ENCODE data around the gene KIF17. TPM values are rescaled to one million over a fixed set of nuclear protein-coding genes. Genes with fewer than 3 reads are reported as not detected.

The KIF17 gene
- 0.06 and 0.47 TPM in 2 replicates for total RNA-seq (2014; rRNA removed; shearing (Covaris generic))
- polyA plus RNA-seq (2015; cell fraction: cytosol; rRNA removed) = 0.17 and 0.75 TPM in 2 replicates
- polyA plus RNA-seq (2015; cell fraction: nucleus; rRNA removed) = 0.06 and 0.32 TPM in 2 replicates

DNA sequence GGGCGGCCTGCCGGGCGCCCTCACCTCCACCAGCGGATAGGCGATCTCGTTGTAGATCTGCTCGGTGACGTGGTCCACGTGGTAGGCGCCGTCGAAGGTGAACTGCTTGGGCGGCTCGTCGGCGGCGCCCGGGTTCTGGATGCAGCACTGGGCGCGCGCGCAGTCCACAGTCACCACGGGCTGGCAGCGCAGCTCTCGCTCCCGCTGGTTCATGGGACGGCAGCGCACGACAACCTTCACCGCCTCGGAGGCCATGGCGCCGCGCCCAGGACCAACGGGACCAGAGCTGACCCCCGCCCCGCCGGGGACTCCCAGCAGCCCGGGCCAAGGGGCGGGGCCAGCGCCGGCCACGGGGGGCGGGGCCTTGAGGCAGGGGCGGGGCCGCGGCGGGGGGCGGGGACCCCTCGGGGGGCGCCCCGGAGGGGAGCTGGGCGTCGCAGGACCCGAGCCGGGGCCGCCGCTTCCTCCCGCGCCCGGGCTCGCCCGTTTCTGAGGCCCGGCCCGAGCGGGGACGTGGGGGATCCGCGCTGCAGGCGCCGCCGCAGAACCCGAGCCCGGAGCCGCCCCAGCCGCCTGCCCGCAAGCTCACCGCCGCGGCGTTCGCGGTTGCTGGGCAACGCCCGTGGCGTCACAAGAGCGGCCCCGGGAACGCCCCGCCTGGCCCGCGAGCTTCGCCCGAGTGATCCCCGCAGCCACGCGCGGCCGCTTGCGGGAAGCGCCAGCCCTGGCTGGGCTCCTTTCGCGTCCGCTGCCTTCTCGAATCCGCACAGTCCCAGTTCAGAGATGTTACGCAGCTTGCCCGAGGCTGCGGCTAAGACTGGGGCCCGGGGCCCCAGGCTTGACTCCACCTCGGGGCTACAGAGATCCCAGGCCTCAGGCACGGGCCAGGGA is at the start of gene KIF17:
TSS of gene KIF17 (minus strand) at position 556 of the 891 bp plus-strand sequence. CDS start at position 255, 301 bp downstream.
- no peak for DNase-seq (ENCODE audit: low read depth)

DNA sequence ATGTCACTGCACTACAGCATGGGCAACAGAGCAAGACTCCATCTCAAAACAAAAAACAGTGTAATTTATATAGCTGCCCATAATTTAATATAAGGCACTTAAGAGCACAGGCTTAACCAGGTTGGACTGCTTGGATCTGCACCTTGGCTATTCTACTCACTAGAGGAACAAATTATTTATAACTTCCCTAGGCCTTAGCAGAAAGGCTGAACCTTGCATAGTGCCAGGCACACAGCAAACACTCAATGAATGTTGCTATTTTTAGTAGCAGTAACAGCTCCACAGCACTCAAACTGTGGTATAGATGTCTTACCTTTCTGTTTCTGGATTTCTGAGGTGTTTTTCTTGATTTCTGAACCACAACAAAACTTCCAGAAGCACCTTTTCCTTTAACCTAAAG is 49.5 kb upstream of the KIF17 start:
- no peak for DNase-seq (ENCODE audit: low read depth)

DNA sequence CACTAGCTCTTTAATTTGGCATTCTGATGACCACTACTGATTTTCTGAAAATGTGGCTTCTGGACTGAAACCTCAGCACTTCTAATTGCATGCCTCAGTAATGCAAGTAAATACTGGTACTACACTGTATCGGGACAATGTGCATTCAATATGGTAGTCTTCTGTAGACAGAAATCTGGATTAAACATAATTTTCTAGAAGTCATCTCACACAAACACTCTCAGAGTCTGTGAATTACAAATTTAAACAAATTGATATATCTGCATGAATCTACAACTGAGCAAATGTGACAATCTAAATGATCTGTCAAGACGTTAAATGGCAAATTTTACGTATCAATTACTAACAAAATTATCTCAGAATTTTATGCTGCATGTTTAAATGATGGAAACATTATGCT is 45.6 kb upstream of the KIF17 start:
- no peak for DNase-seq (ENCODE audit: low read depth)

DNA sequence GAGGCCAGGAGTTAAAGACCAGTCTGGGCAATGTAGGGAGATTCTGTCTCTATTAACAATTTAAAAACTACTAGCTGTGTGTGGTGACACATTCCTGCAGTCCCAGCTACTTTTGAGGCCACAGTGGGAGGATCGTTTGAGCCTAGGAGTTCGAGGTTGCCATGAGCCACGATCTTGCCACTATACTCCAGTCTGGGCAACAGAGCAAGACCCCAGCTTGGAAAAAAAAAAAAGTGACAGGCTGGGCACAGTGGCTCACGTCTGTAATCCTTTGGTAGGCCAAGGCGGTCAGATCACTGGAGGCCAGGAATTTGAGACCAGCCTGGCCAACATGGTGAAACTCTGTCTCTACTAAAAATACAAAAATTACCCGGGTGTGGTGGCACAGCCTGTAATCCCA is 42.5 kb upstream of the KIF17 start:
- DNase-seq (ENCODE audit: low read depth) = no peak

DNA sequence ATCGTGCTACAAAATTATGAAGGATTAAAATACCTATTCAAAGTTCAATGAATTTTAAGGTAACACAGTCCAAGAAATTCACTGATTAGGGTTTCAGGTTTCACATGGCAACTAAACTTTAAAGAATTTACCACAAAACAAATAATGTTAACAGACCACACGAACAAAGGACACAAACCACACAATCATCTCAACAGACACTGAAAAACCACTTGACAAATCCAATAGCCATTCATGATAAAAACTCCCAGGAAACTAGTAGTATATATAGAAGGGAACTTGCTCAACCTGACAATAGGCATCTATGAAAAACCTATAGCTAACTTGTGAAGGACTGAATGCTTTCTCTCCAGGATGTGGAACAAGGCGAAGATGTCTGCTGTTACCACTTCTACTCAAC is 35.8 kb upstream of the KIF17 start:
- DNase-seq (ENCODE audit: low read depth) = peak; percentile 48

DNA sequence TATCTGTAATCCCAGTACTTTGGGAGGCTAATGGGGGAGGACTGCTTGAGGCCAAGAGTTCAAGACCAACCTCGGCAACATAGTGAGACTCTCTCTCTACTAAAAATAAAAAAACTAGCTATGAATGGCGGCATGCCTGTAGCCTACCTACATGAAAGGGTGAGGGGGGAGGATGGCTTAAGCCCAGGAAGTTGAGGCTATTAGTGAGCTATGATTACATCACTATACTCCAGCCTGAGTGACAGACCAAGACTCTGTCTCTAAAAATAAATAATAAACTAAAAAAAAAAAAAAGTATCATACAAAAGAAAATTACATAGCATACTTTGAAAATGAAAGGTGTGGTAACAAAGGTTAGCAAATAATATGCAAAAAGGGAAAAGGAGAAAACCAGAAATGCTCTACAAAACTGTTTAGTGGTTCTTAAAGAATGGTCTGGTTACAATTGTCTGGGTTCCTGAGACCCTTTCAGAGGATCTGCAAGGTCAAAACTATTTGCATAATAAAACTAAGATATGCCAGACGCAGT is 33.7 kb upstream of the KIF17 start:
- no peak for DNase-seq (ENCODE audit: low read depth)

DNA sequence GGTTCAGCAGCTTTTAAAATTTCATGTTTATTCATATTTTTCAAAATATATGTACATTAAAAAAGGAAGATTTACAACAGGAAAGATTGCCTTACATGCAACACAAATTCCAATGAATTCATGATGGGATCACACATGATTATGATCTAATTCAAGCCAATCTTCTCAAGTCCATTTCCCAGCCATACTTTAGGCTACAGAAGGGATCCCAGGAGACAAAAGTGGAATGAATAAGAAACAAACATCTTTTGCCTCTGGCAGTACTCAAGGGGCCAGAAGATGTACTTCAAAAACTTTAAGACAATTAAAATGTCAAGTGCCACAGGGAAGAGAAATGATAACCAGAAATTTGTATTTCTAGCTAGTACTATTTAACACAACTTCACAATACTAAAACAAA is 24.9 kb upstream of the KIF17 start:
- DNase-seq (ENCODE audit: low read depth) = no peak

DNA sequence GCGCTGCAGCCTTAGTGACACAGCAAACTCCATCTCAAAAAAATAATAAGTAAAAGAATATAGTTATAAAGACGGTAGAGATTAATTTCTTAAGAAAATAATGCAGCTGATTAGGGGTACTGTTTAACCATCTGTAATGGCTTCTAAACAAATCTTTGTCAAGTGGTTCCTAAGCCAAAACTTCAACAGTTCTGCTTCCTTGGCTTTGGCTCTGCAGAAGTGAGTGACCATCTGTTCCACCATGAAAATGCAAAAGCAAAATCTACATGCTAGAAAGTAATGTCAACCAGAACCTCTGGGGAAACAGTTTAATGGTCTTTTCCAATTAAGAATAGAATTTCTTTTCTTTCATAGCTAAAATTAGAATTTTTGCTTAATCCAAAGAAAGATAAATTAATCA is 23.0 kb upstream of the KIF17 start:
- no peak for DNase-seq (ENCODE audit: low read depth)

DNA sequence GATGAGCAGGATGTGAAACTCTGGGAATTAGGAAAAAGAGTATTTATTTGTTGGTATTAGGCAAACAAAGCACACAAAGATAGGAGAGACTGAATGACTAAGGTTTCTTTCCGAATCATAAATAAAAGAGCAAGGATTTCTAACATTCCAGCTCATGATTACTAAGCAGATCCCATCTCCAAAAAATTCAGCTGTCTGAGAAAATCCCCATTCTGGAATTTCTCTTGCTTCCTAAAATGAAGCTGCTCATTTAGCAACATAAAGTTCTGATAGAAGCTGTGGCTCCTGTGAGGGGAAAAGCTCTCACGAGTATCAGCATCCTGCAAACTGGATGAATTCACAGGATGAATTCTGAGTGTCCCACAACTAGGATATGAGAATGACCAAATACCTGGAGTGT is 21.4 kb upstream of the KIF17 start:
- peak; percentile 20 for DNase-seq (ENCODE audit: low read depth)

DNA sequence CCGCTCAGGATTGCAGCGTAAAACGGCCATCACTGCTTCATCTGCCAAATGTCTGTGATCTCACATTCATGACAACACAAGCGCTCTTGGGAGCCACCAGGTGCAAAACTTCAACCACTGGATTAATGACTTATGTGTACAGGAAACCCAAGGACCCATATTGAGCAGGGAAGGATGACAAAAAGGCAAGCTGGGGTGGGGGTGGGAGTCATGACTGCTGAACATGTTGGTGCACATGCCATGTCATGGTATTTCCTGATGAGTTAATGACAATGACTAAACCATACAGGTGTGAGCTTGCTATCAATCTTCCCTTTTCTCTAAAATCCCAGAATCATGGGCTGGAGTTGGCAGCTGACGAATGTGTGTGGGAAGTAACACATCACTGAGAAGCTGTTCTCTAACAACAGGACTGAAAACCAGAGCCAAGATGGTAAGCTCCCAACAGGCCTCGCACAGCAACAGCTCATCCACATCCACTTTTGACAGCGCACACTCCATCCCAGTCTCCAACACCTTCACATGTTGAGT is 17.8 kb upstream of the KIF17 start:
- DNase-seq (ENCODE audit: low read depth) = no peak

DNA sequence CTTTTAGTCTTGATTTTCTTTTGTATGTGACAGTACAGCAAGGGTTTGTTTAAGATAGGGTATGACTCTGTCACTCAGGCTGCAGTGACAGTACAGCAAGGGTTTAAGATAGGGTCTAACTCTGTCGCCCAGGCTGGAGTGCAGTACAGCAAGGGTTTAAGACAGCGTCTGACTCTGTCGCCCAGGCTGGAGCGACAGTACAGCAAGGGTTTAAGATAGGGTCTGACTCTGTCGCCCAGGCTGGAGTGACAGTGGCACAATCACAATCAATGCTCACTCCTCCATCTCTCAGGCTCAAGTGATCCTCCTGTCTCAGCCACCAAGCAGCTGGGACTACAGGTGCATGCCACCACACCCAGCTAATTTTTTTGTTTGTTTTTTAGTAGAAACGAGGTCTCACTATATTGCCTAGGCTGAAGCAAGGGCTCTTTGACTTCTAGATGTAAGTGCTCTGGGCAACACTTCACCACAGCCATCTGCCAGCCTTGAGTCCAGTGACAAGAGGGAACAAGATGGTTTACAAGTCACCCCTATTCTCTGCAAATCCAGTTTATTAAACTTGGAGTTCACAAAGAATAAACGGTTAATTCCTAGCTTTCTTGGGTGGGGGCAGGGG is 15.7 kb upstream of the KIF17 start:
- DNase-seq (ENCODE audit: low read depth) = no peak

DNA sequence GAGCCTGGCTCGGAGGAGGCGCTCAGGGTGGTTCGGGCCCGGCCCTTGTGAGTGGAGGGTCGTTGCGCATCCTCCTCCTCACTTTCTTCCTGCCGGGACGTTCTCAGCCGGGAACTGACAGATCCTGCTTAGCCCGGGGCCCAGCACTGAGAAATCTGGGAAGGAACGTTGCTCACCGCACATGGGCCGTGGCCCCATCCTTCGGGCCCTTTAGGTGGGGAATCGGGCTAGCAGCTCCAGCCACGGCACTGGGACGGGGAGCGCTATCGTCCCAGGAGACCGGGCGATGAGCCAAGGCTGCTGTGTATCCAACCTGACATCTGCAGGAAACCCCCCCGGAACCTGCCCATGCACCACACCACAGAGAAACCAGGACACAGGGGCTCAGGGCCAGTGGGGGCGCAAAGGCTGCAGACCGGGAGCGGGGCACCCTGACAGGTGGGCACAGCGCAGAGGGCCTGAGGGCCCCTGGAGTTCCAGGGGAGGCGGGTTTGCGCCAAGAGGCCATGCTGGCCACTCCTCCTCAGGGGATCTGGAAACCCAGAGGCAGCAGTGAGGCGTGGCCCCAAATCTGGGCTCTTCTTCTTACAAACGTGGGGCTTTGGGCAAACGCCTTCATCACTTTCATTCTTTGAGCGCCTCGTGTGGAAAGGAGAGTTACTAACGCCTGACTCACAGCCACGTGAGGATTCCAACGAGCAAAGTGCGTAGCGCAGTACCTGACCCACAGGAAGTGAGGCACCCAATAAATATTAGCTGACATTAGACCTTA is 15.0 kb upstream of the KIF17 start, which contains the start of gene SH2D5:
TSS of gene SH2D5 (minus strand) at position 116 of the 772 bp plus-strand sequence. CDS start 4,659 bp downstream, outside the sequence.
- peak; percentile 99 for DNase-seq (ENCODE audit: low read depth)

DNA sequence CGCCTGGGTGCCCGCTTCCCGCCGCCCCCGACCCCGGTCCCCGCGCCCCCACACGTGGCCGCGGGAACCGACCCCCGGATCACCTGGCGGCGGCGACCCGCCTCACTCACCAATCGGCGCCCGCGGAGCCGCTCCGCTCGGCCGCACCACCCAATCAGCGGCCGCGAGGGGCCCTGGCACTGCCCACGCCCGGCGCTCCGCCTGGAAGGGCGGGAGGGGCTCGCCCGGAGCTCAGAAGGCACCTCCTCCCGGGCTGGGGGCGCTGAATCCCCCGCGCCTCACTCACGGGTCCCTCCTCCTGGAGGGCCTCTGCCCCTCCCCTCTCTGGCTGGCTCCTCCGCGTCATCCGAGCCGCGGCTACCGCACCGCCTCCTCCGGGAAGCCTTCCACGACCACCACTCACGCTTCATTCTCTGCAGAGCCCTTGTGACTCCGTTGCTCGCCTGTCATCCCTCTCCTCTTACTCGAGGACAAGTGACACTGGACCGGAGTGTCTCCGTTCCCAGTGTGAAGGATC is 14.3 kb upstream of the KIF17 start:
- DNase-seq (ENCODE audit: low read depth) = peak; percentile 93

DNA sequence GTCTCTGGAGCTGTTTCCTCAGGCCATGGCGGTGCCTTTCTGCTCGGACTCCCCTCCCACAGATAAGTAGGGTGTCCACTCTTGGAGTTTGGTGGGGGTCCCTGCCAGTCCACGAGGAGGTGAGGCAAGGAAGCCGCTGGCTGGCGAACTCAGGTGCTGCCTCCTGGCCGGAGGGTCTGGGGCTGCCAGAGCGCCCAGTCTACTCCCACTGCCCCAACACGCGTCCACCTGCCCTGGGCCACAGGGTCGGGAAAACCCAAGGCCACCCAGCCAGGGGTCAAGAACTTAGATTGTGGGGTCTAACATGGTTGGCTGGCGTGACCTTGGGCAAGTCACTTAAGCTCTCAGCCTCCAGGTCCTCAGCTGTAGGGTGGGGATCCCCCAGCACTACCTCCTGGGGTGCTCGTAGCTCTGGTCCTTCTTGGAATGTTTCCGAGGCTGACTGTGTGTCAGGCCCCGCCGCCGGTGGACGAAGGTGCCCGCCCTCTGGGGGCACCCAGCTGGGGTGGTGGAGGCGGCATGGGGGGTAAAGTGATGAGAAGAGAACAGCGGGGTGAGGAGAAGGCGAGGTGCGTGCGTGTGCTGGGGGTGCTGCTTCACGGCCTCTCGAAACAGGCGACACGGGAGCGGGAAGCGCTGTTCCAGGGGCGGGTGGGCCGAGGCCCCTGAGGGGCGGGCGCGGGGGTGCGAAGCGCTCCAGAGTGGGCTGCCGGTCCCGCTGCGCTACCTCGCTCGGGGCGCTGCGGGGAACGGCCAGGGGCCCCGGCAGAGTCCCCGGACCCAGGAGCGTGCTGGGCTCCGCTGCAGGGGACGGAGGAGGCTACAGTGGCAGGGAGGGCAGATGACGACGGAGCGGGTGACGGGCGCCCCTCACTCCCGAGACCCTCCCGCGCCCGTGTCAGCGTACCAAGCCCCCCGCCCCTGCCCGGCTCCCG is 13.5 kb upstream of the KIF17 start:
- no peak for DNase-seq (ENCODE audit: low read depth)

DNA sequence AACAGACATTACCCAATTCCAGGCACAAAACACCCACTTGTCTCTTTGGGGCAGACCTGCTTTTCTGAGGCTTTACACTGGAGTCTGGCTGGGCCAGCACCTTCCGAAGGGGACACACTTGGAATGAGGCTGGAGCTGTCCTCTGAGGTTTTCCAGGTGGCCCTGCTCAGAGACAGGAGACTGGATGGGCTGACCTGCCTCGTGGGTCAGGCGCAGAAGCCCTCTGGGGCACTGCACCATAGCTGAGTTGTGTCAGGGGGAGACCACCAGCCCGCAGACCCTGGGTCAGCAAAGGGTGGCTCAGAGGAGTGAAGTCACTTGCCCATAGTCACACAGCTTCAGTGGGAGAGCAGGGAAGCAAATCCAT is 12.9 kb upstream of the KIF17 start:
- no peak for DNase-seq (ENCODE audit: low read depth)

DNA sequence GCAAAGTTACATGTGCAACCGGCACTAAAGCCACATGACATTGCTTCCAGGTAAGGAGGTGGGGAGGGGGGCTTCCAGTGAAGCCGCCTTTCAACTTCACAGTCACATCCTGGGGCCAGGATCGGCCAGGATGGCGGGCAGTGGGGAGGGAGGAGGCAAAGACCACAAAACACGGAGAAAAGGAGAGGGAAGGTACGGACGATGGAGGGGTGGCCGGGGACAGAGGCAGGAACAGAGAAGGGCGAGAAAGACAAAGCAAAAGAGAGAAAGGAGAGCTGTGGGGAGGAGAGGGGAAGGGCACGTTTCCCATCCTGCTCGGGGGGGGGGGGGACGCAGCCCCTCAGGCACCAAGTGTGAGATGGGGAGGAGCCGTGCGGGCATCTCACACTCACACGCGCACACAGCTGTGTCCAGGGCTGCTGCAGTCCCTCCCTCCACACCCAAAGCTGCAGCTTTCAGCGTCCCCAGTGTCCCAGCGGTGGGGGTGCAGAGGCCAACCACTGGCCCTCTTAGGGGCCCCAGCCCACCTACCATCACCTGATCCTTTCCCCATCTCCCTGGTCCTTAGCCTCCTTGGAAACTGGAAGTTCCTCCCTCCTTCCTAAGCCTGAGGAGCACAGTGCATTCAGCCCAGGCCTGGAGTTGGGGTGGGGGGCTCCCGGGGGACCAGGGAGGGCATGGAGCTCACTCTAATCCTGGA is 12.3 kb upstream of the KIF17 start:
- no peak for DNase-seq (ENCODE audit: low read depth)

DNA sequence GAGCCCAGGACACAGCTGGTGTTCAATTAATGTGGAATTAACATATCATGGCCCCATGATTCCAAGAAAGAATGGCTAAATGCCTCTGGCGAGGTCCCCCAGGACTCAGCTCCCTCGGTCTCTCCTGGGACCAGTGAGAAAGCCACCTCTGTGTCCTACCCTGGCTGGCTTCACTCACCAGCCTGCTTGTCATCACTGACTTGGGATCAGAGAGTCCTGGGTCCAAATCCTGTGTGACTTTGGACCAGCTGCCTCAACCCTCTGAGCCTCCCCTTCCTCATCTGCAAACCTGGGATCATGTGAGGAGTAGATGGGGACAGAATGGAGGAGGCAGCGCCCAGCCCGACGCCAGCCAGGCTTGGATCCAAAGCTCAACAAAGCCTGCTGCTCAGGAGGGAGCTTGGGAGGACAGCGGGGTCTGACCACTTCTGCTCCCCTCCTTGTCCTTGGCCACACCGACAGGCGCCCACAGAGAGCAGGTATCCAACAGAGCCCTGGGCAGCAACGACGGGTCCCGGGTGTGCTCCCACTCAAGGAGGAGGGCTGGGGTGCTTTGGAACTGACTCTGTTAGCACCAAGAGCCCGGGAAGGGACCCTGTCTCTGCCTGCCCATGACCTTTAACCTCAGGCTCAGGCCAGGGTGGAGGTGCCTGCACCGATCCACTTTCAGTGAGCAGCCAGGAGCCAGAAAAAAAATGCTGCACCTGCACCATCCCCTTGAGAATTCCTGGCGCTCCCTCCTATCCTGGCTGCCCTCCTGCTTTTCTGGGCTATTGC is 11.5 kb upstream of the KIF17 start:
- no peak for DNase-seq (ENCODE audit: low read depth)

DNA sequence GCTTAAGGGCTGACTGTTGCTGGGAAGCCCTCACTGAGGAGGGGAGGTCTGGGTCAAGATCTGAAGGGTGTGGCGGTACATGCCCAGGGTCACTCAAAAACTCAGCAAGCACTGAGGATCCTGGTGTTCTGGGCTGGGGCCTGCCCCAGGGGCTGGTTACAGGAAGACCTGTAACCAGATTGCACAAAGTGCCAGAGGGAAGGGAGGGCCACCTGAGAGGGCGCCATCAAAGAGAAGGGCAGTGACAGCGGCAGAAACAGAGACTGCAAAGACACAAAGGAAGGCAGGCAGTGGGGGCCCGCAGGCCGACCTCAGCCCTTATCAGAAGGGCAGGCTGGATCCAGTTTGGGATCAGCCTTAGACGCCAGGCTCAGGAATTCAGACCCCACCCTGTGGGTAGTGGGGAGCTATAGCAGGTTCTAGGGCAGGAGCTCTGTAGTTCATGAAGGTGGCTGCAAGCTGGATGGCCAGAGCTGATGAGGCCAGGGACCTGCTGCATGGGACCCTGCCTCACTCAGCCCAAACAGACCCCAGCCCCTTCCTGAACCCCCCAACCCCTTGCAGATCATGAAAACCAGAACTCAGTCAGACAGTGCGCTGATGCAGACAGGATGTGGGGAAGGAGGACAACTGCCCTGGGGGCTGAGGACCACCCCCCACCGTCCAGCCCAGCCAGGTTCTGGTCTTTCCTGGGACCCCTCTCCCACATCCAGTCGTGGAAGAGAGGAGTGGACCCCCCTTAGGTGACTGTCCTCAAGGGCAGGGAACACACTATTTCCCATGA is 10.8 kb upstream of the KIF17 start:
- no peak for DNase-seq (ENCODE audit: low read depth)
